Body of pancreas (tissue), 4 donors: Measurements from ENCODE around the gene PTPRN2.

Experiments used
- CTCF ChIP-seq, 7 experiments: fragments of 450-650 bp in 4 of 7; fragments of 200-600 bp in 3 of 7; sonication (generic) in 3 of 7; IDR thresholded peaks; one replicate each; pipeline ENCODE4 v1.5.1; 2016 to 2019; ENCODE audit warnings: antibody characterized with exemption in 7 of 7
- POLR2A ChIP-seq, 3 donors: fragments of 450-650 bp; IDR thresholded peaks; one replicate each; pipeline ENCODE4 v1.6.1; 2016; ENCODE audit warnings: antibody characterized with exemption in 3 of 3, mild to moderate bottlenecking in 2 of 3

GRCh38 chr7:157770716-157771320, 816.8 kb downstream of the PTPRN2 start:
- TF ChIP-seq CTCF (IDR thresholded peaks at IDR 0.05): no peak
- no peak for TF ChIP-seq POLR2A (IDR thresholded peaks at IDR 0.05)
